Neutrophil (primary cell): ENCODE results near the gene WDR86.

Source experiments
- H3K27ac ChIP-seq: fragments of 200-600 bp; sonication (generic); 2 replicates; pipeline ENCODE4 v1.5.1; 2016; ENCODE audit warnings: mild to moderate bottlenecking, moderate library complexity
- H3K27me3 ChIP-seq: fragments of 200-600 bp; sonication (generic); 2 replicates; pipeline ENCODE4 v1.6.0; 2016; ENCODE audit warnings: mild to moderate bottlenecking
- H3K36me3 ChIP-seq: fragments of 200-600 bp; sonication (generic); 2 replicates; pipeline ENCODE4 v1.5.1; 2017
- H3K4me1 ChIP-seq, 2 experiments: fragments of 200-600 bp in 1 of 2; sonication (generic) in 1 of 2; 1 replicate in 1 of 2; 2 replicates in 1 of 2; pipeline versions ENCODE4 v1.5.1 to v1.6.1; 2013 to 2016; ENCODE audit warnings: low read depth in 1 of 2, low read length in 1 of 2, mild to moderate bottlenecking in 1 of 2, moderate library complexity in 1 of 2; ENCODE audit not compliant: control insufficient read depth in 1 of 2, insufficient read depth in 1 of 2
- H3K4me3 ChIP-seq, 2 experiments: fragments of 200-600 bp in 1 of 2; sonication (generic) in 1 of 2; 1 replicate in 1 of 2; 2 replicates in 1 of 2; pipeline ENCODE4 v1.5.1; 2013 to 2016; ENCODE audit warnings: low read depth in 1 of 2, low read length in 1 of 2, mild to moderate bottlenecking in 1 of 2, moderate library complexity in 1 of 2
- H3K9me3 ChIP-seq: fragments of 200-600 bp; sonication (generic); 2 replicates; pipeline ENCODE4 v1.5.1; 2016
- TF ChIP-seq, protein P1 (sequence below): fragments of 200-600 bp; sonication (generic); IDR thresholded peaks from 2 replicates; pipeline ENCODE4 v1.5.1; 2016; ENCODE audit warnings: antibody characterized with exemption

Gene WDR86

GRCh38 chr7:151400626-151401315, 9.1 kb downstream of the WDR86 start:
- H3K27ac ChIP-seq, result no peak overlapping the region
- peaks cover 1% of the 10 kb centered on the region for H3K27me3 ChIP-seq
- H3K36me3 ChIP-seq, result no peaks in the 10 kb centered on the region
- H3K4me3 ChIP-seq, result no peak overlapping the region
- H3K4me1 ChIP-seq, result no peaks in the 10 kb centered on the region
- TF ChIP-seq, protein P1, sequence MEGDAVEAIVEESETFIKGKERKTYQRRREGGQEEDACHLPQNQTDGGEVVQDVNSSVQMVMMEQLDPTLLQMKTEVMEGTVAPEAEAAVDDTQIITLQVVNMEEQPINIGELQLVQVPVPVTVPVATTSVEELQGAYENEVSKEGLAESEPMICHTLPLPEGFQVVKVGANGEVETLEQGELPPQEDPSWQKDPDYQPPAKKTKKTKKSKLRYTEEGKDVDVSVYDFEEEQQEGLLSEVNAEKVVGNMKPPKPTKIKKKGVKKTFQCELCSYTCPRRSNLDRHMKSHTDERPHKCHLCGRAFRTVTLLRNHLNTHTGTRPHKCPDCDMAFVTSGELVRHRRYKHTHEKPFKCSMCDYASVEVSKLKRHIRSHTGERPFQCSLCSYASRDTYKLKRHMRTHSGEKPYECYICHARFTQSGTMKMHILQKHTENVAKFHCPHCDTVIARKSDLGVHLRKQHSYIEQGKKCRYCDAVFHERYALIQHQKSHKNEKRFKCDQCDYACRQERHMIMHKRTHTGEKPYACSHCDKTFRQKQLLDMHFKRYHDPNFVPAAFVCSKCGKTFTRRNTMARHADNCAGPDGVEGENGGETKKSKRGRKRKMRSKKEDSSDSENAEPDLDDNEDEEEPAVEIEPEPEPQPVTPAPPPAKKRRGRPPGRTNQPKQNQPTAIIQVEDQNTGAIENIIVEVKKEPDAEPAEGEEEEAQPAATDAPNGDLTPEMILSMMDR, result no peak
- H3K9me3 ChIP-seq, result no peaks in the 10 kb centered on the region

- H3K36me3 ChIP-seq, result no peaks in the 10 kb centered on the region
- H3K27me3 ChIP-seq, result no peaks in the 10 kb centered on the region
- no peak overlapping the region for H3K27ac ChIP-seq
- TF ChIP-seq, protein P1, result no peak
- H3K9me3 ChIP-seq, result no peaks in the 10 kb centered on the region
- no peak overlapping the region for H3K4me3 ChIP-seq
- no peaks in the 10 kb centered on the region for H3K4me1 ChIP-seq
These were observed 9.9 kb downstream of the WDR86 start for GRCh38 chr7:151399906-151400305.

DNA sequence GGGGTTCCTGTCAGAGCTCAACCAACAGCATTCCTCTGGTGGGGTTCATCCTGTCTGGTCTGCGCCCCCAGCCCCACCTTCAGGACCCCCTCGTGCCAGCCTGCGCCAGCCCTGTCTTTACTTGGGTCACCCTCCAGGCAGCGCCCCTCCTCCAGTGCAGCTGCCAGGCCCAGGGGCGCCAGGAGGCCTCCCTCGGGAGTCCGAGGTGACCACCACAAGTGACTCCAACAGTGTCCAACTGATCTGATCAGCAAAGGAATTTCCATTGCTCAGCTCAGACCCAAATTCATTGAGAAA, 10.6 kb downstream of the WDR86 start:
- Histone ChIP-seq H3K4me3 (no peak overlapping the region), H3K4me1 (no peaks in the 10 kb centered on the region), H3K27me3 (no peaks in the 10 kb centered on the region), H3K27ac (no peak overlapping the region), H3K36me3 (no peaks in the 10 kb centered on the region), H3K9me3 (no peaks in the 10 kb centered on the region)
- TF ChIP-seq, protein P1, result no peak

- TF ChIP-seq, protein P1, result no peak
- Histone ChIP-seq H3K27ac (no peak overlapping the region), H3K36me3 (no peaks in the 10 kb centered on the region), H3K27me3 (no peaks in the 10 kb centered on the region), H3K4me1 (no peaks in the 10 kb centered on the region), H3K4me3 (no peak overlapping the region), H3K9me3 (no peaks in the 10 kb centered on the region)
These were observed 11.2 kb downstream of the WDR86 start for GRCh38 chr7:151398446-151399304.

- Histone ChIP-seq H3K27ac (no peak overlapping the region), H3K4me3 (no peak overlapping the region), H3K4me1 (no peaks in the 10 kb centered on the region), H3K9me3 (no peaks in the 10 kb centered on the region), H3K36me3 (no peaks in the 10 kb centered on the region), H3K27me3 (no peaks in the 10 kb centered on the region)
- TF ChIP-seq, protein P1, result no peak
These were observed 12.8 kb downstream of the WDR86 start for GRCh38 chr7:151397026-151397425.
